Lung (tissue), 12 donors: ENCODE measurements around the gene MN1. TPM values are rescaled to one million over a fixed set of nuclear protein-coding genes. Genes with fewer than 3 reads are reported as not detected.

Experiments used
- ATAC-seq: fragments of 200-7000 bp; cut with Tn5 transposase; one replicate; pipeline ENCODE4 v1.9.1; 2020; ENCODE audit warnings: moderate number of reproducible peaks; ENCODE audit not compliant: insufficient read depth, low FRiP score
- DNase-seq, 3 donors: peaks; one replicate each; pipeline ENCODE4 v3.0.0-alpha.2; 2013 to 2017
- H3K27ac ChIP-seq, 2 donors: one replicate each; pipeline ENCODE4 v1.5.1; 2013; ENCODE audit warnings: mild to moderate bottlenecking in 2 of 2, moderate library complexity in 2 of 2, control low read depth in 1 of 2, inconsistent platforms in 1 of 2, low read depth in 1 of 2, low read length in 1 of 2
- H3K27me3 ChIP-seq, 3 donors: one replicate each; pipeline ENCODE4 v1.5.1; 2013; ENCODE audit warnings: low read length in 2 of 3; ENCODE audit not compliant: control insufficient read depth in 3 of 3, insufficient read depth in 3 of 3
- H3K36me3 ChIP-seq, 4 donors: one replicate each; pipeline ENCODE4 v1.5.1; 2013; ENCODE audit warnings: low read length in 4 of 4, mild to moderate bottlenecking in 1 of 4, moderate library complexity in 1 of 4; ENCODE audit not compliant: control insufficient read depth in 4 of 4, insufficient read depth in 4 of 4
- H3K4me1 ChIP-seq, 5 donors: one replicate each; pipeline ENCODE4 v1.5.1; 2013; ENCODE audit warnings: low read length in 5 of 5, mild to moderate bottlenecking in 2 of 5, moderate library complexity in 1 of 5; ENCODE audit not compliant: control insufficient read depth in 5 of 5, insufficient read depth in 5 of 5
- H3K4me3 ChIP-seq: one replicate; pipeline ENCODE4 v1.5.1; 2013; ENCODE audit warnings: mild to moderate bottlenecking, control low read depth, moderate library complexity
- H3K9ac ChIP-seq, 2 donors: one replicate each; pipeline ENCODE4 v1.5.1; 2013; ENCODE audit warnings: low read length in 2 of 2, control low read depth in 1 of 2; ENCODE audit not compliant: insufficient read depth in 1 of 2
- H3K9me3 ChIP-seq, 4 donors: one replicate each; pipeline ENCODE4 v1.5.1; 2013; ENCODE audit warnings: low read length in 3 of 4, mild to moderate bottlenecking in 1 of 4, moderate library complexity in 1 of 4; ENCODE audit not compliant: control insufficient read depth in 4 of 4, insufficient read depth in 3 of 4
- CTCF ChIP-seq: IDR thresholded peaks from 2 replicates; pipeline ENCODE4 v1.5.1; 2012; ENCODE audit warnings: mild to moderate bottlenecking; ENCODE audit errors: control extremely low read depth, extremely low read depth
- WGBS, 2 donors: extraction: QIAGEN DNeasy Blood & Tissue Kit; methylation state at CpG; one replicate each; pipeline ENCODE4 v1.1.7; 2013; 5-methylcytosine and 5-hydroxymethylcytosine counted together
- polyA plus RNA-seq, 2 donors: library from polyadenylated mRNA; stranded (reverse); fragments of 200-250 nt; gene quantifications; one replicate each; pipeline ENCODE4 v1.2.1, GENCODE V29; 2013
- total RNA-seq, 2 donors: library from RNA; depleted of rRNA in 1 of 2; stranded (reverse); fragments of >200 nt in 1 of 2; gene quantifications; one replicate each; pipeline ENCODE4 v1.2.1, GENCODE V29; 2014 to 2021
- donor health status: control.
- donor health status: control.
- donor health status: Bipolar disorder and iron deficiency.
- donor health status: healthy.
- donor health status: DM: yes; HTN: yes; CAD: no.

MN1 gene
- total and polyA plus RNA-seq, 4 donors = 2.4 to 6.5 (median 3.6) TPM

- no peaks in the 10 kb centered on the region for H3K36me3 ChIP-seq
- TF ChIP-seq CTCF = no peak
- no peaks in the 10 kb centered on the region for H3K9me3 ChIP-seq
- peaks cover 0 to 13% (median 3%) of the 10 kb centered on the region in 5 donors for H3K4me1 ChIP-seq
- peak; percentile 38 for ATAC-seq
- WGBS, 2 donors = 51 to 69% methylated on average over 15 of the region's 15 CpGs
- peaks cover 0 to 8% (median 2%) of the 10 kb centered on the region in 3 donors for H3K27me3 ChIP-seq
- H3K4me3 ChIP-seq = no peak overlapping the region
- H3K27ac ChIP-seq = no peak overlapping the region
- H3K9ac ChIP-seq = no peak overlapping the region
- DNase-seq = peak; percentile 78 to 83 (median 79)
These were observed 9.1 kb upstream of the MN1 start for GRCh38 chr22:27810609-27811151.

GRCh38 chr22:27809700-27810608 lies 8.4 kb upstream of the MN1 start:
- Histone ChIP-seq H3K27me3 (peaks cover 0 to 8% (median 6%) of the 10 kb centered on the region in 3 donors), H3K4me1 (peaks cover 0 to 13% (median 3%) of the 10 kb centered on the region in 5 donors), H3K27ac (no peak overlapping the region), H3K36me3 (no peaks in the 10 kb centered on the region), H3K4me3 (no peak overlapping the region), H3K9me3 (no peaks in the 10 kb centered on the region), H3K9ac (no peak overlapping the region)
- TF ChIP-seq CTCF = no peak
- DNase-seq = peak; percentile 6 to 71 (median 57)
- ATAC-seq = no peak
- 57 to 59% methylated on average over 16 to 17 of the region's 17 CpGs for WGBS, 2 donors

- Histone ChIP-seq H3K36me3 (no peaks in the 10 kb centered on the region), H3K4me3 (no peak overlapping the region), H3K27ac (no peak overlapping the region), H3K9ac (no peak overlapping the region), H3K9me3 (no peaks in the 10 kb centered on the region), H3K4me1 (peaks cover 0 to 16% (median 4%) of the 10 kb centered on the region in 5 donors), H3K27me3 (peaks cover 0 to 13% (median 10%) of the 10 kb centered on the region in 3 donors)
- ATAC-seq (no peak), DNase-seq (peak in 1 of 3 donors; percentile 23)
- no peak for TF ChIP-seq CTCF
- 18 to 32% methylated on average over 5 of the region's 5 CpGs for WGBS, 2 donors
These were observed 7.7 kb upstream of the MN1 start for GRCh38 chr22:27809226-27809603.
